HG02610 (cell line): ENCODE data around the gene LCN1.

Experiments
- ATAC-seq: cut with Tn5 transposase; IDR thresholded peaks from one replicate; pipeline ENCODE4 v1.9.1; 2021; ENCODE audit warnings: mild to moderate bottlenecking, moderate library complexity; ENCODE audit not compliant: unreplicated experiment

Gene LCN1

GRCh38 chr9:135520916-135521607 is at the start of gene LCN1:
LCN1 (plus strand) TSS chr9:135521440; CDS start chr9:135521498, 58 bp downstream.
- ATAC-seq = no peak

DNA sequence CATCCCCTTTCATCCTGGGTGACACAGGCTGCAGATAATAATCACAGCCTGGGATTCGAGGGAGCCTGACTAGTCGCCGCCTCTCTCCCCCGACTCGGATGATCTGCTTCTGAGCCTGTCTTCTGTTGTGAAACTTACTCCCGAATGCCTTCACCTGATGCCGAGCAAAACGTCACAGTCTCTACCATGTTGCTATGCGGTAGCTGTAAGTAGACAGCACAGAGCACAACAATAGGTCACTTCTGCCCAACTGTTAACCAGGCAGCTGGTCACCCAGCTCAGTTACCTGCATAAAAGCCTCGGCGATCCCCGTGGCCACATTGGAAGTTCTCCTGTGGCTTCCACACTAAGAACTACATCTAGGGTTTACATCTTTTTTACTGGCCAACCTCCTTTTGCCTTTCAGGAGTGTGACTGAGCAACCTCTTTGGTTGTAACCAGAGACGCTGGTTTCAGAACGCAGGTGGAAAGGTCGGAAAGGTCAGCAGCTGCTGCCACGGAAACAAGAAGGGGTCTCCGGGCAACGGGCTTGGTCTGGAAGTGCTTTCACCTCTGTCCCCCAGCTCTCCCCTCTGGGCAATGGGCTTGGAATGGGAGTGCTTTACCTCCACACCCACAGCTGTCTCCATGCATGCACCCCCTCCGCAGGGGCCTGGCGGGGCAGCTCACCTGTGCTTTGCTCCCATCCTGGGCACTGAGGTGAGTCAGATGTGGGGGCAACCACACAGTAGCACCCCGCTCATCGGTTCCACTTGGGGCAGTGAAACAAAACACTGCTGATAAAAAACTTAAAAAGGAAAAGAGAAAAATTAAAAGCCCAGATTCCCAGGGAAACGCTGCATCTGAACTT is 49.2 kb upstream of the LCN1 start:
- no peak for ATAC-seq

- no peak for ATAC-seq
Measured at GRCh38 chr9:135473972-135474543, 47.2 kb upstream of the LCN1 start.

GRCh38 chr9:135474915-135475314 is 46.3 kb upstream of the LCN1 start:
- no peak for ATAC-seq

DNA sequence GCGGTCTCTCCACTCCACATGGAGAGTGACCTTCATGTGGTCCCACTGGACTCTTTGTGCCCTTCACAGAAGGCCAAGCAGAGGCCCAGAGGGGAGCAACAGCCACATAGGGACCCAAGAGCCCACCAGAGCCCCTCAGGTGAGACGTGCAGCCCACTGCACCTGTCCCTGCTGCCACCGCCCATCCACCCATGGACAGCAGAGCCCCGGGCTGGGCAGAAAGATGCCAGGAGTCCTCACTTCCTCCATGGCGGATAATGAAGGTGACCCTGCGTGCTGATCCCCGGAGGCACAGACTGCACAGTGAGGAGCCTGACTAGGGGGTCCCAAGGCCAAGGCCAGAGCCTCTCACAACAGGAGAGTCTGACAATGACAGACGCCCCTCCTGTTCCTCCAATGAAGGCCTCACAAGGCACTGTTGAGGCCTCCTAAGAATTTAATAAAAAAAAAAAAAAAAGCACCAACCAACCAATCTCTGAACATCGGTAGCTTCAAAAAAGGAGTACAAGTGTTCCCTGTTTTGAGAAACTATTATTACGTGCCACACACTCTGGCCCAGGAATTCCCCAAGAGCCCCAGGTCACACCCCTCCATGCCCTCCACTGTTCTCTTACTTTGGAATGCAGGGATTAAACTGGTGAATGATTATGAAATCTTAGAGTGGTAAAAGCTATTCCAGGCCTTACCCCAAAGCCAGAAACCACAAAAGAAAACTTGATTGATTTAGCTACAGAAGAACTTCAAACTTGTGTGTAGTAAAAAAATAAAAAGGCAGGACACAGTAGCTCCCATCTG is 44.5 kb upstream of the LCN1 start:
- ATAC-seq = no peak

DNA sequence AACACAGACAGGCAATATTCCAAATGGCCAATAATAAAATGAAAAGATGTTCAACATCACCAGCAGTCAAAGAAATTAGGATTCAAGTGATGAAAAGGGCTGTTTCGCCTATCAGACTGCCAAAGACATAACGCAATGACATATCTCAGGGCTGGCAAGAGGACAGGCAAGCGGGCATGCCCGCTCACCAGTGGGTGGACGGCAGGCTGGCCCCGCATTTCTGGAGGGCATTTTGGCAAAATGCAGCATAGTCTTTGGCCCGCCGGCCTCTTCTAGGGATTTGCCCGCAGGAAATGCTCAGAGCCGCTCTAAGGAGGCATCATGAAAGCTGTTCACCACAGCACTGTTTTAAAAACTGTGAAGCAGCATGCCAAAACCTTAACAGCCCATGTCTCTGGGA is 43.0 kb upstream of the LCN1 start:
- ATAC-seq = no peak

GRCh38 chr9:135478829-135479468 is 42.3 kb upstream of the LCN1 start:
- no peak for ATAC-seq

- ATAC-seq = no peak
Measured at GRCh38 chr9:135479469-135480052, 41.7 kb upstream of the LCN1 start, which contains the start of gene PPP1R26. PPP1R26 (plus strand) TSS chr9:135479782; CDS start chr9:135484511, 4,729 bp downstream.

DNA sequence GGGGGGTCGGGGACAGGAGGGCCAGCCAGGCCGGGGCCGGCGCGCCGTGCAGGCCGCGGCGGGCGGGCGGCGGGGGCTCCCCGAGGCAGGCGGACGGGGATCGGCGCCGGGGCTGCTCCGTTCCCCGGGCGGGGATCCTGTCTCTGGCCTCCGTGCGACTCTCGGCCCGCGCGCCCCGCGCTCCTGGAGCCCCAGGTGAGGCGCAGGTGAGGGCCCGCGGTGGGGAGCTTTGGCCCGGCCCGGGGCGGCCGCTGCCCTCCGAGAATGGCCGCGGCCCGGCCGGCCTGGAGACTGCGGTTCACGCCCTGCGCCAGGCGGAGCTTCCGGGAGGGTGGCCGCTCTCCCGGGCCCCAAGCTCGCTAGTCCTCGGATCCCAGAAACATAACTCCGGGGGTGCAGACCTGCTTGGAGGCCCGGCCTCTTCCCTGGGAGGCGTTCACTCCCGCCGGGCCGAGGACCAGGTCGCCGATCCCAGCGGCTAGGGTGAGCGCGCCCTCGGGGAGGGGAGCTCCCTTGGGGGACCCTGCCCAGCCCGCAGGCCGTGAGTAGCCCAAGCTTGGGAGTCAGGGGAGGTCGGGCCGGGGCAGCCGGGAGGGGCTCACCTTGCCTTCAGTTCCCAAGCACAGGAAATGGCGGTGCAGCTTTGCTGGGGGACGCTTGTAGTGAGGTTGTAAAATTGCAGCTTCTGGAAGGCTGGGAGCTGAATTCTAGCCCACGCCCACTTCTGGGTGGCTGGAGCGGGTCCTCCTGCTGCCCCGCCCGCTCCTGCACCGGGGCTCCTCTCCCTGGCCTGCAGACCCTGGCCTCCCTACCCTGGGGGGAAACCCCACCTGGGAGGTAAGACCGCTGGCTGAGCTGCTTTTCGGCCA is 40.9 kb upstream of the LCN1 start:
- ATAC-seq = no peak

DNA sequence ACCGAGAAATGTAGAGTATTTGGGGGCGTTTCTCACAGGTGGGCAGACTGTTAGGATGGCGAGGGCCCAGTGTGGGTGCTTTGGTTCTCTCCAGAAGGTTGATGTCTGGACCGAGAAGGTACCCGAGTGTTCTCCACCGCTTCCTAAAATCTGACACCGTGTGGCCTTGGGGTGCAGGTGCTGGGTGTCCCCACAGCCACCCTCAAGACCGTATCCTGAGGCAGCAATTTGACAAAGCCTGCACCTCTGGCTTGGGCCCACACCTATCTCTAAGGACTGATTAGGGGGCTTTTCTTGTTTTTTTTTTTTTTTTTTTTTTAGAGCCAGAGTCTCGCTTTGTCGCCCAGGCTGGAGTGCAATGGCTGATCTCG is 40.3 kb upstream of the LCN1 start:
- ATAC-seq = no peak

- no peak for ATAC-seq
Measured at GRCh38 chr9:135482015-135482754, 39.1 kb upstream of the LCN1 start.

DNA sequence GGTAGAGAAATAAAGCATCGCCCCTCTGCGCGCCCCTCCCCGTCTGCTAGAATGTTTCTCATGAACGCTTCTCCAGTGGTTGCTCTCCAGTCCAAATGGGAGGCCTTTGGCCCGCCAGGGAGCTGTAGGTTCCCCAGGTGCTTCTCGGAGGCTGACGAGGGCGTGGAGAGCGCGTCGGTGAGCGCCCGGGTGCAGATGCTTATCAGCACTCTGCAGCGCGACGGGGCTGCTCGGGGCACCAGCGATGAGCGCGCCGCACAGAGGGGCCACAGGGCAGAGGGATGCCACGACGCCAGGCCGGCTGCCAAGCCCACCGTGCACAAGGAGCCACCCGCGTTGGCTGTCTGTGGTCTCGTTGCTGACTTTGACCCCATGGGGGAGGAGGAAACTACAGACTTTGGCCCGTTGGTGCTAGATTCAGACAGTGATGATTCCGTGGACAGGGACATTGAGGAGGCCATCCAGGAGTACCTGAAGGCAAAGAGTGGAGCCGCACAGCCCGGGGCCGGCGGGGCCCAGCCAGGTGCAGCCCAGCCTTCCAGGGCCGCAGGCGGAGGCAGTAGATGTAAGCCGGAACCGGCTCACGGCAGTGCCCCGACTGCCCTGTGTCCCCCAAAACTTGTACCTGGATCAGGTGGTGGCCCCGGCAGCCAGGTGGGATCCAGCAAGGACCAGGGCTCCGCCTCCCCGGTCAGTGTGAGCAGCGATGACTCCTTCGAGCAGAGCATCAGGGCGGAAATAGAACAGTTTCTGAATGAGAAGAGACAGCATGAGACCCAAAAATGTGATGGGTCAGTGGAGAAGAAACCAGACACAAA is 36.6 kb upstream of the LCN1 start:
- no peak for ATAC-seq

- ATAC-seq = no peak
Measured at GRCh38 chr9:135485385-135485784, 35.9 kb upstream of the LCN1 start.

DNA sequence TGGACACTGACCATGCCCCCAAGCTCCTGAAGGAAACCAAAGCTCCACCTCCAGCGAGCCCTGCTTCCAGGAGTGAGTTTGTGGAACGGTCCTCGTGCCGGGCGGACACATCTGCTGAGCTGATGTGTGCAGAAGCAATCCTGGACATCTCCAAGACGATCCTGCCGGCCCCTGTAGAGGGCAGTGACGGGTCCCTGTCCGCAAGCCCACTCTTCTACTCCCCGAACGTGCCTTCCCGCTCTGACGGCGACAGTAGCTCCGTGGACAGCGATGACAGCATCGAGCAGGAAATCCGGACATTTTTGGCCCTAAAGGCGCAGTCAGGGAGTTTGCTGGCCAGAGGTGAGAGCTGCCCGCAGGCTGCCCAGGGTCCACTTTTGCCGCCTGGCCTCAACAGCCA is 35.4 kb upstream of the LCN1 start:
- no peak for ATAC-seq

- ATAC-seq = no peak
Measured at GRCh38 chr9:135486267-135487065, 34.8 kb upstream of the LCN1 start.

- no peak for ATAC-seq
Measured at GRCh38 chr9:135487281-135488012, 33.8 kb upstream of the LCN1 start.
